PC-3 (cell line): Measurements from ENCODE around the gene MAPK1. TPM values are rescaled to one million over a fixed set of nuclear protein-coding genes. Genes with fewer than 3 reads are reported as not detected.
"Not testable (repeated sequence)": the region's sequence is repeated elsewhere in the genome, so short reads cannot be mapped to it uniquely, and the experiment has no call there.

Source experiments
- ATAC-seq: fragments of 200-7000 bp; cut with Tn5 transposase; 2 replicates; pipeline ENCODE4 v1.9.1; 2020; ENCODE audit warnings: mild to moderate bottlenecking, moderate library complexity
- BruUV-seq: library from RNA; stranded (reverse); fragments of 400-500 nt; replicated peaks from 2 replicates; lab custom pipeline; 2021; lab: Mats Ljungman, UMichigan
- CTCF ChIA-PET: fragments of 300-600 bp; sonication (Branson Sonifier 250); formaldehyde crosslinking; loops from one replicate; lab custom pipeline; 2022; ENCODE audit warnings: antibody characterized with exemption; lab: Charles Lee
- POLR2A ChIA-PET: fragments of 300-600 bp; sonication (Branson Sonifier 250); formaldehyde crosslinking; loops from one replicate; lab custom pipeline; 2022; ENCODE audit warnings: antibody characterized with exemption; ENCODE audit not compliant: unreplicated experiment; lab: Charles Lee
- DNase-seq: peaks from one replicate; pipeline ENCODE4 v3.0.0-alpha.2; 2015
- H2AFZ ChIP-seq: fragments of 300-600 bp; sonication (generic); 2 replicates; pipeline ENCODE4 v1.6.0; 2016; ENCODE audit warnings: antibody characterized with exemption, low read length
- H3F3A ChIP-seq: fragments of 300-600 bp; sonication (generic); one replicate; pipeline ENCODE4 v1.6.0; 2017; ENCODE audit warnings: antibody characterized with exemption, low read length, control low read depth, mild to moderate bottlenecking; ENCODE audit not compliant: unreplicated experiment
- H3K27ac ChIP-seq: fragments of 300-600 bp; sonication (generic); 2 replicates; pipeline ENCODE4 v1.5.1; 2016; ENCODE audit warnings: mild to moderate bottlenecking, low read length
- H3K27me3 ChIP-seq: fragments of 300-600 bp; sonication (generic); 2 replicates; pipeline ENCODE4 v1.6.1; 2016; ENCODE audit warnings: low read length, mixed read lengths
- H3K36me3 ChIP-seq: fragments of 300-600 bp; sonication (generic); 2 replicates; pipeline ENCODE4 v1.6.1; 2016; ENCODE audit warnings: low read depth, mixed run types, low read length, mixed read lengths
- H3K4me1 ChIP-seq: fragments of 300-600 bp; sonication (generic); 2 replicates; pipeline ENCODE4 v1.5.1; 2016; ENCODE audit warnings: low read length; ENCODE audit not compliant: insufficient read depth
- H3K4me2 ChIP-seq: fragments of 300-600 bp; sonication (generic); 2 replicates; pipeline ENCODE4 v1.6.0; 2016; ENCODE audit warnings: low read length
- H3K4me3 ChIP-seq: fragments of 300-600 bp; sonication (generic); 2 replicates; pipeline ENCODE4 v1.5.1; 2016; ENCODE audit warnings: mild to moderate bottlenecking, low read length, mixed read lengths
- H3K79me2 ChIP-seq: fragments of 300-600 bp; sonication (generic); 2 replicates; pipeline ENCODE4 v1.6.1; 2017; ENCODE audit warnings: low read length, mixed read lengths
- H3K9ac ChIP-seq: fragments of 300-600 bp; sonication (generic); 2 replicates; pipeline ENCODE4 v1.6.0; 2016; ENCODE audit warnings: mild to moderate bottlenecking, low read length
- H3K9me2 ChIP-seq: fragments of 300-600 bp; sonication (generic); replicated peaks from 2 replicates; pipeline ENCODE4 v1.6.1; 2016; ENCODE audit warnings: mixed run types, low read length, mixed read lengths
- H3K9me3 ChIP-seq: fragments of 300-600 bp; sonication (generic); 2 replicates; pipeline ENCODE4 v1.6.1; 2016; ENCODE audit warnings: low read length, mixed read lengths
- H4K20me1 ChIP-seq: fragments of 300-600 bp; sonication (generic); 2 replicates; pipeline ENCODE4 v1.6.1; 2016; ENCODE audit warnings: low read length, mixed read lengths
- EZH2 ChIP-seq: fragments of 300-600 bp; sonication (generic); IDR thresholded peaks from one replicate; pipeline ENCODE4 v1.6.1; 2017; ENCODE audit warnings: antibody characterized with exemption, mild to moderate bottlenecking, low read length; ENCODE audit not compliant: unreplicated experiment
- EZH2phosphoT487 ChIP-seq: fragments of 300-600 bp; sonication (generic); IDR thresholded peaks from 2 replicates; pipeline ENCODE4 v1.6.1; 2018; ENCODE audit warnings: mild to moderate bottlenecking, antibody characterized with exemption, low read length, borderline replicate concordance
- intact Hi-C: fragments of 100-400 bp; cut with micrococcal nuclease; formaldehyde crosslinking; loops from 2 replicates; pipeline ENCODE4 v1.9.0; 2023
- total RNA-seq: library from RNA; depleted of rRNA; stranded (reverse); fragments of >200 nt; gene quantifications from 2 replicates; pipeline ENCODE4 v1.2.3, GENCODE V29; 2014
- TF ChIP-seq, protein P1 (sequence below): fragments of 300-600 bp; sonication (generic); conservative IDR thresholded peaks from 2 replicates; pipeline ENCODE4 v1.5.1; 2017; ENCODE audit warnings: antibody characterized with exemption, low read depth, mild to moderate bottlenecking, low read length

Gene MAPK1
- total RNA-seq, 1 experiment from 2014 or later, result 25.1 TPM

DNA sequence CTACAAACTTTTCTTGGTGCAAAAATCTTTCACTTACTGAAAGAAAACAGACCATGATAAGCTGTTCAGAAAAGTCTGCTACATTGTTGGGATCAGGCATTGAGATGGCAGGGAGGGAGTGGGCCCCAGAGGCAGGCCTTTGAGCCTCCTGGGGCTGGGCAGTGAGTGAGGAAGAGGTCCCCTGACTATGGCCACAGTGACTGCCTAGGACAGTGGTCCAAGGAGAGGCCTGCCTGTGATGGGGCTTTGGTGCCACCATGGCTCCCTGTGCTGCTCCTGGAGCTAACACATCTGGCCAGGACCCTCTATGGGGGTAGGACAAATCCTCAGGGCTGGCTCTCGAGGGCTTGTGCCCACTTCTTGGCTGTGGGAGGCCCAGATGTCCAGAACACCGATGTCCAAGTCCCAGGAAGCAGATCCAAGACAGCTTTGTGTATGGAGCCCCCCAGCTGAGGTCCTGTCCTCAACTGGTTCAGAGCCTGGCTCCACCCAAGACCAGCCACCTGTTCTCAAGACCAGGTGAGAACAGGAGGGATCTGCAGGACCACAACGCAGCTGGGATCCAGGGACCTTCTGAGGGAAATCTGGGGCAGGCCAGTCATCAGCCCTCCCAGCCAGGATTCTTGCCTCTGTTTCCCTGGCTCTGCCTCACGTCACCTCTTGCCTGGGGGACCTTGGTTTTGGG, 48.3 kb upstream of the MAPK1 start:
- ChIA-PET POLR2A (no interaction called here), CTCF (no interaction called here)
- no peak overlapping the region for H3K27ac ChIP-seq
- H3K36me3 ChIP-seq, result no peaks in the 10 kb centered on the region
- H3K4me1 ChIP-seq, result no peaks in the 10 kb centered on the region
- no peak overlapping the region for H3K9ac ChIP-seq
- no peaks in the 10 kb centered on the region for H3F3A ChIP-seq
- H4K20me1 ChIP-seq, result no peaks in the 10 kb centered on the region
- DNase-seq, result no peak
- no peaks in the 10 kb centered on the region for H3K9me3 ChIP-seq
- H3K4me3 ChIP-seq, result no peak overlapping the region
- intact Hi-C loops, result no loop called here
- no peaks in the 10 kb centered on the region for H3K27me3 ChIP-seq
- no peak overlapping the region for H3K4me2 ChIP-seq
- no peaks in the 10 kb centered on the region for H3K79me2 ChIP-seq
- TF ChIP-seq EZH2phosphoT487 (no peak), EZH2 (no peak)
- TF ChIP-seq, protein P1, sequence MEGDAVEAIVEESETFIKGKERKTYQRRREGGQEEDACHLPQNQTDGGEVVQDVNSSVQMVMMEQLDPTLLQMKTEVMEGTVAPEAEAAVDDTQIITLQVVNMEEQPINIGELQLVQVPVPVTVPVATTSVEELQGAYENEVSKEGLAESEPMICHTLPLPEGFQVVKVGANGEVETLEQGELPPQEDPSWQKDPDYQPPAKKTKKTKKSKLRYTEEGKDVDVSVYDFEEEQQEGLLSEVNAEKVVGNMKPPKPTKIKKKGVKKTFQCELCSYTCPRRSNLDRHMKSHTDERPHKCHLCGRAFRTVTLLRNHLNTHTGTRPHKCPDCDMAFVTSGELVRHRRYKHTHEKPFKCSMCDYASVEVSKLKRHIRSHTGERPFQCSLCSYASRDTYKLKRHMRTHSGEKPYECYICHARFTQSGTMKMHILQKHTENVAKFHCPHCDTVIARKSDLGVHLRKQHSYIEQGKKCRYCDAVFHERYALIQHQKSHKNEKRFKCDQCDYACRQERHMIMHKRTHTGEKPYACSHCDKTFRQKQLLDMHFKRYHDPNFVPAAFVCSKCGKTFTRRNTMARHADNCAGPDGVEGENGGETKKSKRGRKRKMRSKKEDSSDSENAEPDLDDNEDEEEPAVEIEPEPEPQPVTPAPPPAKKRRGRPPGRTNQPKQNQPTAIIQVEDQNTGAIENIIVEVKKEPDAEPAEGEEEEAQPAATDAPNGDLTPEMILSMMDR, result no peak
- no peak for ATAC-seq
- H3K9me2 ChIP-seq, result no peaks in the 10 kb centered on the region
- BruUV-seq, result no TSS peak
- no peak overlapping the region for H2AFZ ChIP-seq

DNA sequence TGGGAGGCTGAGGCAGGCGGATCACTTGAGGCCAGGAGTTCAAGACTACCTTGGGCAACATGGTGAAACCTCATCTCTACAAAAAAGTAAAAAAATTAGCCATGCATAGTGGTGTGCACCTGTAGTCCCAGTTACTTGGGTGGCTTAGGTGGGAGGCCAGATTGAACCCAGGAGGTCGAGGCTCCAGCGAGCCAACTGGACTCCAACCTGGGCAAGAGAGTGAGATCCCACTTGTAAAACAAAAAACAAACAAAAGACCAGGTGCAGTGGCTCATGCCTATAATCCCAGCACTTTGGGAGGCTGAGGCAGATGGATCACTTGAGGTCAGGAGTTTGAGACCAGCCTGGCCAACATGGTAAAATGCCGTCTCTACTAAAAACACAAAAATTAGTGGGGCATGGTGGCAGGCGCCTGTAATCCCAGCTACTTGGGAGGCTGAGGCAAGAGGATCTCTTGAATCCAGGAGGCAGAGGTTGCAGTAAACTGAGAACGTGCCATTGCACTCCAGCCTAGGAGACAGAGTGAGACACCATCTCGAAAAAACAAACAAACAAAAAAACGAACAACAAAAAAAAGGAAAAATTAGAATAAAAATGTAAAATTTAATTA, 46.7 kb upstream of the MAPK1 start:
- H3K4me1 ChIP-seq, H2AFZ ChIP-seq, intact Hi-C loops, H3K79me2 ChIP-seq, H4K20me1 ChIP-seq, POLR2A ChIA-PET, H3K4me2 ChIP-seq, H3K9me2 ChIP-seq, H3K36me3 ChIP-seq, H3K27ac ChIP-seq, DNase-seq, H3K4me3 ChIP-seq, H3F3A ChIP-seq, BruUV-seq, H3K9me3 ChIP-seq, H3K9ac ChIP-seq, CTCF ChIA-PET, H3K27me3 ChIP-seq, ATAC-seq: not testable (repeated sequence)

DNA sequence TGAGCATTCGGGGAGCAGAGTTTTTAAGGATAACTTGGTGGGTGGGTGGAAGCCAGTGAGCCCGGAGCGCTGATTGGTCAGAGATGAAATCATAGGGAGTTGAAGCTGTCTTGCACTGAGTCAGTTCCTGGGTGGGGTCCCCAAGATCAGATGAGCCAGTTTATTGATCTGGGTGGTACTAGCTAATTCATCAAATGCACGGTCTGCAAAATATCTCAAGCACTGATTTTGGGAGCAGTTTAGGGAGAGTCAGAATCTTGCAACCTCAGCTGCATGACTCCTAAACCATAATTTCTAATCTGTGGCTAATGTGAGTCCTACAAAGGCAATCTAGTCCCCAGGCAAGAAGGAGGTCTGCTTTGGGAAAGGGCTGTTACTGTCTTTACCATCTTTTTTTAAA, 42.9 kb upstream of the MAPK1 start:
- H3K9me2 ChIP-seq, H3K36me3 ChIP-seq, H3K4me1 ChIP-seq, BruUV-seq, H2AFZ ChIP-seq, H3K79me2 ChIP-seq, intact Hi-C loops, H3K4me2 ChIP-seq, H3F3A ChIP-seq, H3K4me3 ChIP-seq, H3K9me3 ChIP-seq, ATAC-seq, H3K27ac ChIP-seq, H3K27me3 ChIP-seq, H3K9ac ChIP-seq, H4K20me1 ChIP-seq, POLR2A ChIA-PET, DNase-seq: not testable (repeated sequence)
- CTCF ChIA-PET, result interaction anchor here (0.5 kb wide), 1 partner anchor 11 kb away, joined by 6 read pairs; no protein-coding TSS in a partner anchor
